Cerebellar cortex (tissue), 1 donor: ENCODE results near the gene RECK.
A peak's percentile ranks its signal among the peaks of the same experiment; 100 is the strongest.
"Not testable (repeated sequence)": the region's sequence is repeated elsewhere in the genome, so short reads cannot be mapped to it uniquely, and the experiment has no call there.

Experiments
- DNase-seq: peaks from one replicate; pipeline ENCODE4 v3.0.0-alpha.2; 2015; ENCODE audit warnings: low spot score

RECK gene

GRCh38 chr9:36158917-36159316, 122.2 kb downstream of the RECK start:
- DNase-seq: no peak

GRCh38 chr9:36159509-36159908, 122.8 kb downstream of the RECK start:
- DNase-seq: not testable (repeated sequence)

- not testable (repeated sequence) for DNase-seq
Observed at GRCh38 chr9:36160126-36160525, 123.4 kb downstream of the RECK start.

- DNase-seq: no peak
Observed at GRCh38 chr9:36161187-36161586, 124.5 kb downstream of the RECK start.

GRCh38 chr9:36162211-36162738, 125.6 kb downstream of the RECK start:
- no peak for DNase-seq

- peak; percentile 80 for DNase-seq
Observed at GRCh38 chr9:36163049-36163785, 126.5 kb downstream of the RECK start.

GRCh38 chr9:36163786-36164170, 127.1 kb downstream of the RECK start:
- DNase-seq: peak; percentile 50

GRCh38 chr9:36164372-36164771, 127.7 kb downstream of the RECK start:
- no peak for DNase-seq

- DNase-seq: peak; percentile 24
Observed at GRCh38 chr9:36164989-36165388, 128.3 kb downstream of the RECK start.

GRCh38 chr9:36165826-36166167, 129.1 kb downstream of the RECK start:
- peak; percentile 29 for DNase-seq

GRCh38 chr9:36166168-36166927, 129.6 kb downstream of the RECK start:
- DNase-seq: peak; percentile 77

- no peak for DNase-seq
Observed at GRCh38 chr9:36169166-36169565, 132.5 kb downstream of the RECK start, which contains the start of gene CCIN. Gene CCIN (plus strand): TSS chr9:36169388. CDS start chr9:36169503, 115 bp downstream.

GRCh38 chr9:36169708-36170107, 133.0 kb downstream of the RECK start:
- DNase-seq: no peak

GRCh38 chr9:36170531-36170930, 133.8 kb downstream of the RECK start:
- DNase-seq: no peak

- DNase-seq: no peak
Observed at GRCh38 chr9:36173861-36174260, 137.1 kb downstream of the RECK start.
